ENCODE results near the gene PTGER2.

Gene PTGER2

GRCh38 chr14:52318062-52318461, 4.0 kb downstream of the PTGER2 start:
- Mint-ChIP-seq H3K9me3 (peaks cover 18% of the 10 kb centered on the region), H3K27ac (peak overlapping the region; percentile 94), H3K36me3 (ENCODE audit: low read depth) (peaks cover 93% of the 10 kb centered on the region), H3K4me1 (ENCODE audit: low read depth) (peaks cover 53% of the 10 kb centered on the region), H3K4me3 (peak overlapping the region; percentile 98), H3K27me3 (ENCODE audit: low read depth) (peaks cover 5% of the 10 kb centered on the region)

GRCh38 chr14:52318826-52319645, 4.9 kb downstream of the PTGER2 start:
- peaks cover 56% of the 10 kb centered on the region for H3K4me1 Mint-ChIP-seq (ENCODE audit: low read depth)
- H3K36me3 Mint-ChIP-seq (ENCODE audit: low read depth): peaks cover 93% of the 10 kb centered on the region
- H3K9me3 Mint-ChIP-seq: peaks cover 20% of the 10 kb centered on the region
- H3K27ac Mint-ChIP-seq: peak overlapping the region; percentile 85
- H3K4me3 Mint-ChIP-seq: peak overlapping the region; percentile 98
- H3K27me3 Mint-ChIP-seq (ENCODE audit: low read depth): peaks cover 5% of the 10 kb centered on the region

DNA sequence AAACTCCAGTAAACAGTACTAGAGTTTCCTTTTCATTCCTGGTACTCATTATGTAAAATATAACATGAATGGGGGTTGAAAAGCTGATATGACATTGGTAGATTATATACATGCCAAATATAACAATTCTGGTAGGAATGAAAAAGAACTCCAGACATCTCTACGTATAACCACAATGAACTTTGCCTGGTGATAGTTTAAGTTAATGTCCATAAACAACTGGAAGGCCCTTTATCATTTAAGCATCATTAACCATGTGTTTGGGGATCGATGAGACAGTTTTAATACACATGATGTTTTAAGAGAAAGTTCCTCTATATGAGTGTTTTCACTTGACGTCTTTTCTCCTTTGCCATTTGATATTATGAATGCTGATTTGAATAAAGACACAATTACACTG, 5.8 kb downstream of the PTGER2 start:
- peaks cover 20% of the 10 kb centered on the region for H3K9me3 Mint-ChIP-seq
- H3K27ac Mint-ChIP-seq: peak overlapping the region; percentile 85
- H3K4me1 Mint-ChIP-seq (ENCODE audit: low read depth): peaks cover 65% of the 10 kb centered on the region
- peaks cover 93% of the 10 kb centered on the region for H3K36me3 Mint-ChIP-seq (ENCODE audit: low read depth)
- H3K27me3 Mint-ChIP-seq (ENCODE audit: low read depth): peaks cover 5% of the 10 kb centered on the region
- H3K4me3 Mint-ChIP-seq: peak overlapping the region; percentile 98

DNA sequence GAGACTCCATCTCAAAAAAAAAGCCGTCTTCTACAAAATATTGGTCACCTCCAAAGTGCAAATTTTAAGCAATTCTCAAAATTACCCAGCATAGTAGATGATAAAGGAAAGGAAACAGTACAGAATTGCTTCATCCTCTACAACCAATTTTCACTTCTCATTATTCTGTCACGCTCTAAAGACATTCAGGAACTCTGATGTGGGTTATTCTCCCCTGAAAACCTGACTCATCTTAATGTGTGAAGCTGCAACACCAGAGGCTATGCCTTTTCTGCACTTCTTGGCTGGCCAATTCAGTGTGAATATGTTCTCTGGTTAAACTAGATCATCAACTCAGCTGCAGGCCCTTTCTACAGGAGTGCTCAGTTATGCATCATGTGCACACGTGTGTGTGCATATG, 11.0 kb downstream of the PTGER2 start:
- H3K27me3 Mint-ChIP-seq (ENCODE audit: low read depth): no peaks in the 10 kb centered on the region
- H3K4me1 Mint-ChIP-seq (ENCODE audit: low read depth): peaks cover 80% of the 10 kb centered on the region
- peaks cover 20% of the 10 kb centered on the region for H3K9me3 Mint-ChIP-seq
- peaks cover 81% of the 10 kb centered on the region for H3K36me3 Mint-ChIP-seq (ENCODE audit: low read depth)
- peak overlapping the region; percentile 86 for H3K4me3 Mint-ChIP-seq
- H3K27ac Mint-ChIP-seq: peak overlapping the region; percentile 65

GRCh38 chr14:52325630-52326029, 11.5 kb downstream of the PTGER2 start:
- Mint-ChIP-seq H3K4me3 (peak overlapping the region; percentile 86), H3K36me3 (ENCODE audit: low read depth) (peaks cover 80% of the 10 kb centered on the region), H3K9me3 (peaks cover 20% of the 10 kb centered on the region), H3K27me3 (ENCODE audit: low read depth) (no peaks in the 10 kb centered on the region), H3K27ac (peak overlapping the region; percentile 65), H3K4me1 (ENCODE audit: low read depth) (peaks cover 79% of the 10 kb centered on the region)

GRCh38 chr14:52327374-52328226, 13.5 kb downstream of the PTGER2 start:
- H3K27me3 Mint-ChIP-seq (ENCODE audit: low read depth): no peaks in the 10 kb centered on the region
- H3K4me3 Mint-ChIP-seq: peak overlapping the region; percentile 53
- peak overlapping the region; percentile 63 for H3K27ac Mint-ChIP-seq

DNA sequence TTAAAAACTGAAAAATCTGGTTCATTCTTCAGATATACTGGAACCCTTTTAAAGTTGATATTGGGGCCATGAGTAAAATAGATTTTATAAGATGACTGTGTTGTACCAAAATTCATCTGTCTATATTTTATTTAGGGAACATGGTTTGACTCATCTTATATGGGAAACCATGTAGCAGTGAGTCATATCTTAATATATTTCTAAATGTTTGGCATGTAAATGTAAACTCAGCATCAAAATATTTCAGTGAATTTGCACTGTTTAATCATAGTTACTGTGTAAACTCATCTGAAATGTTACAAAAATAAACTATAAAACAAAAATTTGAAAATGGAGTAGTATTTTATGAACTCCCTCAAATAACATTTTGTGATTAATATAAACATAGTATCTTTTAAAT, 14.2 kb downstream of the PTGER2 start:
- H3K4me1 Mint-ChIP-seq (ENCODE audit: low read depth): peaks cover 68% of the 10 kb centered on the region
- H3K9me3 Mint-ChIP-seq: no peaks in the 10 kb centered on the region
- peaks cover 71% of the 10 kb centered on the region for H3K36me3 Mint-ChIP-seq (ENCODE audit: low read depth)
- H3K4me3 Mint-ChIP-seq: no peak overlapping the region
- H3K27ac Mint-ChIP-seq: no peak overlapping the region
- no peaks in the 10 kb centered on the region for H3K27me3 Mint-ChIP-seq (ENCODE audit: low read depth)

More at GRCh38 chr14:52327374-52328226, 13.5 kb downstream of the PTGER2 start:
- H3K4me1 Mint-ChIP-seq (ENCODE audit: low read depth): peaks cover 73% of the 10 kb centered on the region
- peaks cover 6% of the 10 kb centered on the region for H3K9me3 Mint-ChIP-seq
- H3K36me3 Mint-ChIP-seq (ENCODE audit: low read depth): peaks cover 72% of the 10 kb centered on the region

GRCh38 chr14:52329678-52330369, 15.7 kb downstream of the PTGER2 start:
- no peak overlapping the region for H3K4me3 Mint-ChIP-seq
- H3K36me3 Mint-ChIP-seq (ENCODE audit: low read depth): peaks cover 67% of the 10 kb centered on the region
- no peaks in the 10 kb centered on the region for H3K27me3 Mint-ChIP-seq (ENCODE audit: low read depth)
- peaks cover 59% of the 10 kb centered on the region for H3K4me1 Mint-ChIP-seq (ENCODE audit: low read depth)
- no peak overlapping the region for H3K27ac Mint-ChIP-seq
- H3K9me3 Mint-ChIP-seq: no peaks in the 10 kb centered on the region

- H3K9me3 Mint-ChIP-seq: no peaks in the 10 kb centered on the region
- no peaks in the 10 kb centered on the region for H3K27me3 Mint-ChIP-seq (ENCODE audit: low read depth)
- H3K36me3 Mint-ChIP-seq (ENCODE audit: low read depth): peaks cover 54% of the 10 kb centered on the region
- H3K4me1 Mint-ChIP-seq (ENCODE audit: low read depth): peaks cover 49% of the 10 kb centered on the region
- no peak overlapping the region for H3K4me3 Mint-ChIP-seq
- no peak overlapping the region for H3K27ac Mint-ChIP-seq
These were observed 18.2 kb downstream of the PTGER2 start for GRCh38 chr14:52332269-52332668.

DNA sequence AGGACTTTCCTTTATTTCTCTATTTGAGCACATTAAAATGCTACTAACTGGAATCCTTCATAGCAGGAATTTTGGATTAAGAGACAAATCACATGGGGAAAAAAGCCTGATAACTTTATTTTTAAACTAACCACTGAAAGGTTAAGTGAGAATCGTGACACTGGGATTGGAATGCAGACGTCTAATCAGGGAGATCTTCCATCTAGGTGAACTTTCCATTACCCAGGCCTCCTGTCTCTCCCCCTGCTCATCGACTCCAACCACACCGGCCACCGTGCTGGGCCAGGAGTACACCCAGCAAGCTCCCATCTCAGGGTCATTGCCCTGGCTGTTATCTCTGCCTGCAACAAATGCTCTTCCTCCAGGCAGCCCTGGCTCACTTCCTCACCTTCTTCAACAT, 19.0 kb downstream of the PTGER2 start:
- Mint-ChIP-seq H3K27me3 (ENCODE audit: low read depth) (no peaks in the 10 kb centered on the region), H3K9me3 (no peaks in the 10 kb centered on the region), H3K4me1 (ENCODE audit: low read depth) (peaks cover 44% of the 10 kb centered on the region), H3K36me3 (ENCODE audit: low read depth) (peaks cover 46% of the 10 kb centered on the region), H3K4me3 (no peak overlapping the region), H3K27ac (peak overlapping the region; percentile 8)

DNA sequence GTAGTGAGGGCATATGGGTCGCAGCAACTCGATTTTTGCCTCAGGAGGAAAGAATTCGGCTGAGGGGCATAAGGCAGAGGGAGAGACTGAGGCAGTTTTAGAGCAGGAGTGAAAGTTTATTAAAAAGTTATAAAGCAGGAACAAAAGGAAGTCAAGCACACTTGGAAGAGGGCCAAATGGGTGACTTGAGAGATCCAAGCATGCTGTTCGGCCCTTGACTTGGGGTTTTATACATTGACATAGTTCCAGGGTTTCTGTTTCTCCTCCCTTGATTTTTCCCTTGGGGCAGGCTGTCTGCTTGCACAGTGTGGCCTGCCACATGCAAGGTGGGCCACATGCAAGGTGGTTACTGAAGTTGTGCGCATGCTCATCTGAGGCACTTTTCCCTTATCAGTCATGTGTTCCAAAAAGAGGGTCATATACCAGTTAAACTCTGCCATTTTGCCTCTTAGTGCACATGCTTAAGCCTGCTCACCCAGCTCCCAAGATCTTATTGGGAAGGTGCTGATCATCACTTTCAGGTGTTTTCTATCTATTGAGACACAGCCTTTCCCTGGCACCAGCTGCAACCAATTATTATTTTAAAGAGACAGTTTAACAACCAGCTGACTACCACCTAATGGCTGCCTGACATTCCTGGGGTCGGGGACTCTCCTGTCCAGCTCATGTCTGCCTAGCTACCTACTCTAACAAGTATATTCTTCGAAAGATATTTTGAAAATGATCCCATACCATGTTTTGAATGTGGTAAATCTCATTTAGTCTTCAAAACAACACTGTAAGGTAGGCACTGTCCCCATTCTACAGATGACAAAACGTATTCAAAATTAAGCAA, 19.9 kb downstream of the PTGER2 start:
- H3K4me1 Mint-ChIP-seq (ENCODE audit: low read depth): peaks cover 45% of the 10 kb centered on the region
- peaks cover 46% of the 10 kb centered on the region for H3K36me3 Mint-ChIP-seq (ENCODE audit: low read depth)
- no peaks in the 10 kb centered on the region for H3K27me3 Mint-ChIP-seq (ENCODE audit: low read depth)
- no peak overlapping the region for H3K27ac Mint-ChIP-seq
- no peak overlapping the region for H3K4me3 Mint-ChIP-seq
- no peaks in the 10 kb centered on the region for H3K9me3 Mint-ChIP-seq

GRCh38 chr14:52336241-52336640, 22.1 kb downstream of the PTGER2 start:
- peaks cover 36% of the 10 kb centered on the region for H3K4me1 Mint-ChIP-seq (ENCODE audit: low read depth)
- no peaks in the 10 kb centered on the region for H3K9me3 Mint-ChIP-seq

GRCh38 chr14:52338051-52338681, 24.1 kb downstream of the PTGER2 start:
- no peak overlapping the region for H3K27ac Mint-ChIP-seq
- H3K4me1 Mint-ChIP-seq (ENCODE audit: low read depth): peaks cover 30% of the 10 kb centered on the region
- H3K36me3 Mint-ChIP-seq (ENCODE audit: low read depth): peaks cover 28% of the 10 kb centered on the region
- H3K4me3 Mint-ChIP-seq: no peak overlapping the region
- peaks cover 1% of the 10 kb centered on the region for H3K9me3 Mint-ChIP-seq
- H3K27me3 Mint-ChIP-seq (ENCODE audit: low read depth): no peaks in the 10 kb centered on the region

More at GRCh38 chr14:52336241-52336640, 22.1 kb downstream of the PTGER2 start:
- no peak overlapping the region for H3K27ac Mint-ChIP-seq
- no peak overlapping the region for H3K4me3 Mint-ChIP-seq
- H3K36me3 Mint-ChIP-seq (ENCODE audit: low read depth): peaks cover 40% of the 10 kb centered on the region
- no peaks in the 10 kb centered on the region for H3K27me3 Mint-ChIP-seq (ENCODE audit: low read depth)

Measured in T-helper 1 cell treated with Interleukin-12 subunit alpha and Interleukin-12 subunit beta and Interleukin-4 antibody, amounts not matched to agents 30 μg/mL and 1 μg/mL, for 36 hours (primary cell).